ENCODE results near the gene BARX2. TPM values are rescaled to one million over a fixed set of nuclear protein-coding genes. Genes with fewer than 3 reads are reported as not detected.
A peak's percentile ranks its signal among the peaks of the same experiment; 100 is the strongest.
"Not testable (repeated sequence)": the region's sequence is repeated elsewhere in the genome, so short reads cannot be mapped to it uniquely, and the experiment has no call there.

BARX2 gene
- not detected for total RNA-seq
- under 1 TPM in 1 of 3 donors, not detected in 2; 0.07 TPM for polyA plus RNA-seq
- long read RNA-seq, donor 1 = 0 reads
- long read RNA-seq, donor 2 = 0 reads
- long read RNA-seq, donor 3 = 0 reads
- long read RNA-seq, donor 4 = 0 reads
- long read RNA-seq, donor 5 = 0 reads
- long read RNA-seq, donor 6 = 0 reads
- long read RNA-seq, donor 7 = 0 reads
- long read RNA-seq, donor 8 = 0 reads
- long read RNA-seq, donor 9 = 0 reads
- long read RNA-seq, donor 10 = 0 reads

GRCh38 chr11:129375751-129376657 lies at the start of gene BARX2:
Gene BARX2 (plus strand): TSS chr11:129375848. CDS start chr11:129376036, 188 bp downstream.
- H3K4me3 ChIP-seq = peak within 1 kb of the TSS in 1 of 4 donors; percentile 32
- H3K27me3 ChIP-seq = peaks cover 74% of the 10 kb centered on the region
- no peaks in the 10 kb centered on the region for H3K9me3 ChIP-seq (replicated peaks in 1 of 3)
- peaks cover 19 to 26% of the 10 kb centered on the region in 2 donors for H3K4me1 ChIP-seq (replicated peaks in 1 of 2)
- peak in 6 of 7 donors; percentile 24 to 57 (median 36) for DNase-seq
- WGBS, 4 donors = 2 to 8% (median 4%) methylated on average over 8 to 81 of the region's 81 CpGs
- TF ChIP-seq POLR2A (IDR thresholded peaks at IDR 0.05) (no peak), CTCF (IDR thresholded peaks at IDR 0.05) (peak; percentile 6 to 34 (median 18))
- H3K27ac ChIP-seq = no peak within 1 kb of the TSS
- intact Hi-C loops (cut with DNase I) = loop anchor here in 1 of 2 donors (5.0 kb wide), 1 partner anchor 371 kb away; no protein-coding TSS in a partner anchor
- H3K36me3 ChIP-seq (replicated peaks in 1 of 2) = no peaks in the 10 kb centered on the region

GRCh38 chr11:129326921-129327320 lies 48.7 kb upstream of the BARX2 start:
- Histone ChIP-seq H3K4me1 (replicated peaks in 1 of 2) (no peaks in the 10 kb centered on the region), H3K9me3 (replicated peaks in 1 of 3) (no peaks in the 10 kb centered on the region), H3K36me3 (replicated peaks in 1 of 2) (no peaks in the 10 kb centered on the region), H3K27me3 (no peaks in the 10 kb centered on the region), H3K27ac (no peak overlapping the region), H3K4me3 (no peak overlapping the region)
- no peak for DNase-seq
- intact Hi-C loops (cut with DNase I) = loop anchor here in 1 of 2 donors (10.0 kb wide), 2 partner anchors 102 to 442 kb away; no protein-coding TSS in a partner anchor
- TF ChIP-seq CTCF (IDR thresholded peaks at IDR 0.05) = no peak
- WGBS, 4 donors = 70 to 99% (median 95%) methylated on average over 2 of the region's 2 CpGs

DNA sequence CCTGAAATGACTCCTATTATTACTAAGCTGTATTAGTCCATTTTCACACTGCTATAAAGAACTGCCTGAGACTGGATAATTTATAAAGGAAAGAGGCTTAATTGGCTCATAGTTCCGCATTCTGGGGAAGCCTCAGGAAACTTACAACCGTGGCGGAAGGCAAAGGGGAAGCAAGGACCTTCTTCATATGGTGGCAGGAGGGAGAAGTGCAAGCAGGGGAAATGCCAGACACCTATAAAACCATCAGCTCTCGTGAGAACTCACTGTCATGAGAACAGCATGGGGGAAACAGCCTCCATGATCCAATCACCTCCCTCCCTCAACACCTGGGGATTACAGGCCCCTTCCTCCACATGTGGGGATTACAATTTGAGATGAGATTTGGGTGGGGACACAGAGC lies 47.9 kb upstream of the BARX2 start:
- H3K4me1 ChIP-seq (replicated peaks in 1 of 2); H3K27me3 ChIP-seq; H3K36me3 ChIP-seq (replicated peaks in 1 of 2); H3K27ac ChIP-seq; H3K4me3 ChIP-seq; DNase-seq; H3K9me3 ChIP-seq (replicated peaks in 1 of 3): not testable (repeated sequence)
- 57 to 84% (median 66%) methylated on average over 4 of the region's 4 CpGs for WGBS, 4 donors
- TF ChIP-seq CTCF (IDR thresholded peaks at IDR 0.05) = peak in 1 of 6 experiments; percentile 7
- intact Hi-C loops (cut with DNase I) = loop anchor here in 1 of 2 donors (10.0 kb wide), 2 partner anchors 103 to 443 kb away; no protein-coding TSS in a partner anchor

DNA sequence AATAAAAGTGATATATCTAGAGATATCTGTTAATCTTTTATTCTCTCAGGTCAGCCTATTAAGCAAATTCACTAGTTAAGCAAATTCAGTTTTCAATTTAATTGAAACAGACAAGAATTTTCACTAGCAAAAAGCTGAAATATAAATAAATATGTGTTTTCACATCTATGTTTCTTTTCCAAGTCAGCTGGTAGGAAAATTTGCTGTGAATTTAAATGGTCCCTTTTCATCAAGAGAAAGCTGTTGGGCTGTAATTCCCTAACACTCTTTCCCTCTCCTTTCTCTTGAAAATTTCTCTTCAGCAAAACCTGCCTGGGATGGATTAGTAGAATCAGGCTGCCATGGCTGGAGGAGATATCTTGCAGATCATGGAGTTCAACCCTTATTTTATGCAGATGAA lies 46.9 kb upstream of the BARX2 start:
- H3K4me1 ChIP-seq (replicated peaks in 1 of 2) = no peaks in the 10 kb centered on the region
- TF ChIP-seq POLR2A (IDR thresholded peaks at IDR 0.05) = no peak
- TF ChIP-seq CTCF (IDR thresholded peaks at IDR 0.05) = no peak
- no peak overlapping the region for H3K4me3 ChIP-seq
- no peak for DNase-seq
- intact Hi-C loops (cut with DNase I) = loop anchor here in 1 of 2 donors (10.0 kb wide), 2 partner anchors 104 to 444 kb away; no protein-coding TSS in a partner anchor
- no peaks in the 10 kb centered on the region for H3K27me3 ChIP-seq
- no peaks in the 10 kb centered on the region for H3K36me3 ChIP-seq (replicated peaks in 1 of 2)
- H3K27ac ChIP-seq = no peak overlapping the region
- H3K9me3 ChIP-seq (replicated peaks in 1 of 3) = no peaks in the 10 kb centered on the region

All from adrenal gland (tissue), 19 donors.